Stimulated activated naive CD8-positive, alpha-beta T cell treated with anti-CD3 and anti-CD28 coated beads, Interleukin-15, Interleukin-2, amounts not matched to agents 100 ng/mL and 50 ng/mL, for 24 hours (primary cell): ENCODE results near the gene ANKRD61.
A peak's percentile ranks its signal among the peaks of the same experiment; 100 is the strongest.
"Not testable (repeated sequence)": the region's sequence is repeated elsewhere in the genome, so short reads cannot be mapped to it uniquely, and the experiment has no call there.

Source experiments
- H3K27ac Mint-ChIP-seq: one replicate; pipeline ENCODE4 v1.8.0; 2021; ENCODE audit warnings: mild to moderate bottlenecking, mixed read lengths
- H3K27me3 Mint-ChIP-seq: one replicate; pipeline ENCODE4 v1.8.0; 2021; ENCODE audit warnings: mixed read lengths
- H3K36me3 Mint-ChIP-seq: one replicate; pipeline ENCODE4 v1.8.0; 2021; ENCODE audit warnings: low read depth, mixed read lengths
- H3K4me1 Mint-ChIP-seq: one replicate; pipeline ENCODE4 v1.8.0; 2021; ENCODE audit warnings: low read depth, mixed read lengths
- H3K4me3 Mint-ChIP-seq: one replicate; pipeline ENCODE4 v1.8.0; 2021; ENCODE audit warnings: mild to moderate bottlenecking, mixed read lengths
- H3K9me3 Mint-ChIP-seq: one replicate; pipeline ENCODE4 v1.8.0; 2021; ENCODE audit warnings: mixed read lengths

Gene ANKRD61

DNA sequence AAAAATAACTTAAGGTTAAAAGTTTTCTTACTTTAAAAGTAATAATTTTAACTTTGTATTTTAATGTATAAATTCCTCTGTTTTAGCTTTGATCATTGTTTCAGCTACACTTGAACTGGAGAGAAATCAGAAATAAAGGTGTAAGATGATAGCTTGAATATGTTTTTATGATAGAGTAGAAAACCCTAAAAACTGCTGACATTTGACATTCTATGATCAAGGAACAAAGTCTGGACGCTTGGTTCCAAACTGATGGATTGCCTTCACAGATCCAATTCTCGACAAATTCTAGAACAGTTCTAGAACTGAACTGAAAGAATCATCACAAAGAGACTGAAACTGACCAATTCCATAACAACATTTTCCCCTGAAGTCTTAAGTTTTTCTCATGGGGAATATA lies at the start of gene ANKRD61:
TSS of gene ANKRD61 (plus strand) at position 389 of the 400 bp plus-strand sequence. CDS start at position 389, 0 bp downstream.
- Mint-ChIP-seq H3K9me3 (no peaks in the 10 kb centered on the region), H3K4me1 (peaks cover 32% of the 10 kb centered on the region), H3K36me3 (peaks cover 67% of the 10 kb centered on the region), H3K27ac (no peak within 1 kb of the TSS), H3K4me3 (no peak within 1 kb of the TSS), H3K27me3 (no peaks in the 10 kb centered on the region)

- peaks cover 46% of the 10 kb centered on the region for H3K36me3 Mint-ChIP-seq
- H3K27me3 Mint-ChIP-seq, H3K9me3 Mint-ChIP-seq, H3K4me3 Mint-ChIP-seq, H3K27ac Mint-ChIP-seq, H3K4me1 Mint-ChIP-seq: not testable (repeated sequence)
These were observed 44.1 kb upstream of the ANKRD61 start for GRCh38 chr7:5987061-5987460.

DNA sequence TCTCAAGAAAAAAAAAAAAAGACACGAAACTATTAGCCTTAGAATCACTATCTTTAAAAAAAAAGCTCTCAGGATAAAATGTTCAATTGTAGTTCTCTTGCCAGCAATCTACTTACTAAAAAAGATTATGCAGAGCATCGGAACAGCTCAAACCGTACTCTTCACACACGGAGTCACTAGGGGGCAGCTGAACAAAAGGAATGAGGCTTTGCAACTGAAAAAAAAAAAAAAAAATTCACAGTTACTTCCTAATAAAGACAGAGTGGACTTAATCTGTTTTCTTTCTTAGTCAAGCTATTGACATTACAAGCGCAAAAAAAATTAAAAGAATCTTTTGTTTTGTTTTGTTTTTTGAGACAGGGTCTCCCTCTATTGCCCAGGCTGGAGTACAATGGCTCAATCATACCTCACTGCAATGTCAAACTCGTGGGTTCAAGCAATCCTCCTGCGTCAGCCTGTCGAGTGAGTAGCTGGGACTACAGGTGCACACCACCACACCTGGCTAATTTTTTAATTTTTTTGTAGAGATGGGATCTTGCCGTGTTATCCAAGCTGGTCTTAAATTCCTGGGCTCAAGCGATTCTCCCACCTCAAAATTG lies 33.9 kb upstream of the ANKRD61 start:
- Mint-ChIP-seq H3K9me3 (no peaks in the 10 kb centered on the region), H3K4me3 (no peak overlapping the region), H3K27ac (no peak overlapping the region), H3K36me3 (peaks cover 46% of the 10 kb centered on the region), H3K27me3 (no peaks in the 10 kb centered on the region), H3K4me1 (no peaks in the 10 kb centered on the region)

- H3K4me3 Mint-ChIP-seq, result peak overlapping the region; percentile 87
- peaks cover 42% of the 10 kb centered on the region for H3K36me3 Mint-ChIP-seq
These were observed 23.8 kb upstream of the ANKRD61 start for GRCh38 chr7:6007386-6007785.

GRCh38 chr7:6007835-6008590 lies 23.2 kb upstream of the ANKRD61 start:
- Mint-ChIP-seq H3K27ac (peak overlapping the region; percentile 94), H3K4me1 (peaks cover 40% of the 10 kb centered on the region), H3K4me3 (peak overlapping the region; percentile 87), H3K36me3 (peaks cover 45% of the 10 kb centered on the region)
- H3K27me3 Mint-ChIP-seq, H3K9me3 Mint-ChIP-seq: not testable (repeated sequence)

More at GRCh38 chr7:6007386-6007785, 23.8 kb upstream of the ANKRD61 start:
- Mint-ChIP-seq H3K9me3 (no peaks in the 10 kb centered on the region), H3K27me3 (no peaks in the 10 kb centered on the region), H3K27ac (peak overlapping the region; percentile 39), H3K4me1 (peaks cover 36% of the 10 kb centered on the region)

DNA sequence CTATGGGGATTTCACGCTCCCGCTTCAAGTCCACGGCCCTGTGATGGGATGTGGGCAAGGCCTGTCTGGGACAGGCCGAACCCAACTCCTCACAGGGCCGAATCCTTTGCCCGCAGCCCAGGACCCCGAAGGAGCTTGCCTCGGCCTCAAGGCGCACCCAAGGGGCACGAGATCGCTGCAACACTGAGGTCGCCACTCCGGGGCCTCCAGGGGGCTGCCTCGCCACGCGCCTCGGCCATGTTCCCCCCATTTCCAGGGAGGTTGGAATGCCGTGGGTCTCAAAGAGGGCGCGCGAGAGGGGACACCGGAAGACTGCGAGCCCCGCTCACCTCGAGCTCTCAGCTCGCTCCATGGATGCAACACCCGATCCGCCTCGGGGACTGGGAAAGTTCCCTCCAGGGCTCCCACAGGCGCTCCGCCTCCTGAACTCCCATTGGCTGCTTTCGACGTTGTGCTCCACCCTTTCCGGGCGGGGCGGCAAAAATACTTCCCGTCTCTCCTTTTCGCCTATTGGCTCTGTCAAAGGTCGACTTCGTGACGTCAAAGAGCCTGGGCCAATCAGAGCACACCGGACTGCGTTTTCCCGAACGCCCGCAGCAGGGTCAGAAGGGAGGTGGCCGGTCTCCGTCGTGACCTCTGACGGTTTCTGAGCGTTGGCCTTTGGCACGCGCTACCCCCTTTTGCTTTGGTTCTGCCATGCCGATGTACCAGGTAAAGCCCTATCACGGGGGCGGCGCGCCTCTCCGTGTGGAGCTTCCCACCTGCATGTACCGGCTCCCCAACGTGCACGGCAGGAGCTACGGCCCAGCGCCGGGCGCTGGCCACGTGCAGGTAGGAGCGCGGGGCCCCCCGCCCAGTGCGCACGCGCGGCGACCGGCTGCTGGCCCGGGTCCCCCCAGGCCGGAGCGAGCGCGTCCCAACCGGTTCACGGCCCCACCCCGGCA lies 22.2 kb upstream of the ANKRD61 start, which contains the start of the genes AIMP2 and PMS2:
TSS of gene AIMP2 (plus strand) at position 605 of the 944 bp plus-strand sequence. CDS start at position 697, 92 bp downstream.
TSS of gene PMS2 (minus strand) at position 382 of the 944 bp plus-strand sequence. CDS start at position 352, 30 bp downstream.
- no peaks in the 10 kb centered on the region for H3K9me3 Mint-ChIP-seq
- peaks cover 43% of the 10 kb centered on the region for H3K36me3 Mint-ChIP-seq
- H3K4me1 Mint-ChIP-seq, result peaks cover 40% of the 10 kb centered on the region
- peak within 1 kb of the TSS; percentile 87 for H3K4me3 Mint-ChIP-seq
- peak within 1 kb of the TSS; percentile 94 for H3K27ac Mint-ChIP-seq
- no peaks in the 10 kb centered on the region for H3K27me3 Mint-ChIP-seq

GRCh38 chr7:6010370-6010769 lies 20.8 kb upstream of the ANKRD61 start:
- not testable (repeated sequence) for H3K27me3 Mint-ChIP-seq

DNA sequence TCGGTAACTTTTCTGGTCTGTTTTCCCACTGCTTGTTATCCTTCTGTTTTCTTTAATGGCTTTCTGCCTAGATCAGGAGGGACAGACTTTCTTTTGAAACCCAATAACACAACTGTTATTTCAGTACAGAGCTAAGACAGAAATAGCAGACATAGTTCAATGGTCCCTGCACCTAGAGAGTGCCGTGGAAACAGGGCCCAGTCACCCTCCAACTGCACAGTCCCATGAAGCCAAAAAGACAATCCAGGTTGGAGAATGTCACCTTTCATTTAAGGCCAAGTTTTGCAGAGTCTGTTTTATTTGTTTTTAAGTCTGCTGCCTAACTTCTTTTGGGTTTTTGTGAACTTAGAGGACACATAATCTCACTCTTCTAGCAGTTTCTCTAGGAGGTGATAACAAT lies 19.6 kb upstream of the ANKRD61 start:
- no peaks in the 10 kb centered on the region for H3K9me3 Mint-ChIP-seq
- peaks cover 54% of the 10 kb centered on the region for H3K36me3 Mint-ChIP-seq
- H3K4me3 Mint-ChIP-seq, result peak overlapping the region; percentile 87
- H3K27me3 Mint-ChIP-seq, result no peaks in the 10 kb centered on the region
- peaks cover 44% of the 10 kb centered on the region for H3K4me1 Mint-ChIP-seq
- peak overlapping the region; percentile 61 for H3K27ac Mint-ChIP-seq

More at GRCh38 chr7:6010370-6010769, 20.8 kb upstream of the ANKRD61 start:
- Mint-ChIP-seq H3K4me3 (peak overlapping the region; percentile 87), H3K27ac (peak overlapping the region; percentile 90), H3K36me3 (peaks cover 46% of the 10 kb centered on the region), H3K4me1 (peaks cover 44% of the 10 kb centered on the region)
- H3K9me3 Mint-ChIP-seq, result not testable (repeated sequence)

GRCh38 chr7:6012355-6013104 lies 18.6 kb upstream of the ANKRD61 start:
- no peaks in the 10 kb centered on the region for H3K9me3 Mint-ChIP-seq
- peaks cover 57% of the 10 kb centered on the region for H3K36me3 Mint-ChIP-seq
- no peaks in the 10 kb centered on the region for H3K27me3 Mint-ChIP-seq
- peaks cover 37% of the 10 kb centered on the region for H3K4me1 Mint-ChIP-seq
- peak overlapping the region; percentile 42 for H3K27ac Mint-ChIP-seq
- no peak overlapping the region for H3K4me3 Mint-ChIP-seq

GRCh38 chr7:6015917-6016652 lies 15.1 kb upstream of the ANKRD61 start:
- H3K27ac Mint-ChIP-seq, result peak overlapping the region; percentile 63
- no peak overlapping the region for H3K4me3 Mint-ChIP-seq
- H3K36me3 Mint-ChIP-seq, result peaks cover 72% of the 10 kb centered on the region
- no peaks in the 10 kb centered on the region for H3K9me3 Mint-ChIP-seq
- H3K4me1 Mint-ChIP-seq, result peaks cover 21% of the 10 kb centered on the region
- no peaks in the 10 kb centered on the region for H3K27me3 Mint-ChIP-seq

- peak overlapping the region; percentile 45 for H3K27ac Mint-ChIP-seq
- H3K4me1 Mint-ChIP-seq, result peaks cover 16% of the 10 kb centered on the region
- H3K4me3 Mint-ChIP-seq, result no peak overlapping the region
- no peaks in the 10 kb centered on the region for H3K9me3 Mint-ChIP-seq
- H3K36me3 Mint-ChIP-seq, result peaks cover 72% of the 10 kb centered on the region
- no peaks in the 10 kb centered on the region for H3K27me3 Mint-ChIP-seq
These were observed 14.6 kb upstream of the ANKRD61 start for GRCh38 chr7:6016653-6016966.

GRCh38 chr7:6020371-6021286 lies 10.5 kb upstream of the ANKRD61 start:
- Mint-ChIP-seq H3K4me3 (no peak overlapping the region), H3K27ac (no peak overlapping the region), H3K4me1 (peaks cover 4% of the 10 kb centered on the region), H3K36me3 (peaks cover 73% of the 10 kb centered on the region), H3K27me3 (no peaks in the 10 kb centered on the region), H3K9me3 (no peaks in the 10 kb centered on the region)

DNA sequence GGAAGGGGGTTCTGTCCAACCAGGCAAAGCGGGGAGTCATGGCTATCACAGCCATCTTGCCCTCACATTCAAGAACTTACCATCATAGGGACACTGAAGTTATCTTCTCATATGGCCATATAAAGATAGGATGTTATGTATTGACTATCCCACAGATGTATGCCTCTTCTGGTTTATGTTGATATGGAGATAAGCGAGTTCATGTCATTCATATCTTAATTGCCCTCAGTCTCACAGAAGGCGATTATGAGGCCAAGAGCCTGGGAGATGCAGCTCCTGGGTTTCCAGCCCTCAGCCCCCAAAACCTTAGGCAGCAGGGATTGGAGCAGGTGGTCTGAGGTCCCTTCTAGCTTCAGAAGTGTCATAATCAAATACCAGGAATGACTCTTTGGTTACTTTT lies 8.5 kb upstream of the ANKRD61 start:
- Mint-ChIP-seq H3K4me1 (peaks cover 20% of the 10 kb centered on the region), H3K36me3 (peaks cover 80% of the 10 kb centered on the region), H3K4me3 (no peak overlapping the region), H3K27me3 (no peaks in the 10 kb centered on the region), H3K27ac (no peak overlapping the region), H3K9me3 (no peaks in the 10 kb centered on the region)
